ENCODE measurements around the gene CCR8. TPM values are rescaled to one million over a fixed set of nuclear protein-coding genes. Genes with fewer than 3 reads are reported as not detected.

CCR8 gene
- total RNA-seq, 2 donors from 2014 or later: not detected

DNA sequence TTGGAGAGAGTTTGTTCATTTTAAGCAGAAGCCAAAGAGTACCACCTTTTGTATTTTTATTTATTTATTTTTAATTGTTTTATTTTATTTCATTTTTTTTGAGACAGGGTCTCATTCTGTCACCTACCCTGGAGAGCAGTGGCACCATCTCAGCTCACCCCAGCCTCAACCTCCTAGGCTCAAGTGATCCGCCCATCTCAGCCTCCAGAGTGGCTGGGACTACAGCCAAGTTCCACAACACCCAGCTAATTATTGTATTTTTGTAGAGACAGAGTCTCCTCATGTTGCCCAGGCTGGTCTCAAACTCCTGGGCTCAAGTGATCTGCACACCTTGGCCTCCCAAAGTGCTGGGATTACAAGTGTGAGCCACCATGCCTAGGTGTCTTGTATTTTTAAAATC is 9.6 kb downstream of the CCR8 start:
- TF ChIP-seq, protein P1, sequence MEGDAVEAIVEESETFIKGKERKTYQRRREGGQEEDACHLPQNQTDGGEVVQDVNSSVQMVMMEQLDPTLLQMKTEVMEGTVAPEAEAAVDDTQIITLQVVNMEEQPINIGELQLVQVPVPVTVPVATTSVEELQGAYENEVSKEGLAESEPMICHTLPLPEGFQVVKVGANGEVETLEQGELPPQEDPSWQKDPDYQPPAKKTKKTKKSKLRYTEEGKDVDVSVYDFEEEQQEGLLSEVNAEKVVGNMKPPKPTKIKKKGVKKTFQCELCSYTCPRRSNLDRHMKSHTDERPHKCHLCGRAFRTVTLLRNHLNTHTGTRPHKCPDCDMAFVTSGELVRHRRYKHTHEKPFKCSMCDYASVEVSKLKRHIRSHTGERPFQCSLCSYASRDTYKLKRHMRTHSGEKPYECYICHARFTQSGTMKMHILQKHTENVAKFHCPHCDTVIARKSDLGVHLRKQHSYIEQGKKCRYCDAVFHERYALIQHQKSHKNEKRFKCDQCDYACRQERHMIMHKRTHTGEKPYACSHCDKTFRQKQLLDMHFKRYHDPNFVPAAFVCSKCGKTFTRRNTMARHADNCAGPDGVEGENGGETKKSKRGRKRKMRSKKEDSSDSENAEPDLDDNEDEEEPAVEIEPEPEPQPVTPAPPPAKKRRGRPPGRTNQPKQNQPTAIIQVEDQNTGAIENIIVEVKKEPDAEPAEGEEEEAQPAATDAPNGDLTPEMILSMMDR (IDR thresholded peaks at IDR 0.05): no peak
- Histone ChIP-seq H3K36me3 (no peaks in the 10 kb centered on the region), H3K27ac (no peak overlapping the region), H3K9me3 (no peaks in the 10 kb centered on the region), H3K27me3 (replicated peaks; ENCODE audit: insufficient read depth) (no peaks in the 10 kb centered on the region), H3K4me3 (no peak overlapping the region), H3K4me1 (ENCODE audit: control insufficient read depth in 1 of 2, low read depth in 2 of 2) (no peaks in the 10 kb centered on the region)
- ATAC-seq (ENCODE audit: insufficient number of reproducible peaks, low FRiP score, low read depth): no peak
- no peak for DNase-seq (ENCODE audit: low spot score)

DNA sequence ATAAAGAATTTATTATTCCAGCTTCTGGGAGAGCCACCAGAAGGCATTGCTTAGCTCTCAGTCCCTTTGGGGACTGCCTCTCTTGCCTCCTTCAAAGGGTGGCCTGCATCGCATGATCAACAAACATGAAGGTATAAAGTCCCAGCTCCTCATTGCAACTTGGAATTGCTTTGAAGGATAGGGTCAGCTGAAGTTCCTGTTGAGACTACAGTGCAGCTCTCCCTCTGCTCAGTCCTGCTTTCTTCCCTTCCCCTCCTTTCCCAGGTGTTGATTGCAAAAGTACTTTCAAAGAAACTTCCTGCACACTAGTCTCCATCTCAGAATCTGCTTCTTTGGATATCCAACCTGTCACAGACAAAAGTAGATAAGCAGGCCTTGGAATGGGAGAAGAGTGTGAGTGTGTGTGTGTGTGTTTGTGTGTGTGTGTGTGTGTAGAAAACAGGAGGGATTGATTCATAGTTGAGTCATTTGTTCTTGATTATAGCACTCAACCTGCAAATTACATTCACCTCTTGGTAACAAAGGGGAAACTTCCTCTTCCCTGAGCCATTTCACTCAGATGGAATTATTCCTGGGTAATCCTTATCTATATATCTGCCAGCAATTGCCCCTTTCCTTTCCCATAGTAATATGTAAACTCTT is 13.7 kb downstream of the CCR8 start:
- DNase-seq (ENCODE audit: low spot score): no peak
- H3K9me3 ChIP-seq: no peaks in the 10 kb centered on the region
- no peaks in the 10 kb centered on the region for H3K36me3 ChIP-seq
- no peak for ATAC-seq (ENCODE audit: insufficient number of reproducible peaks, low FRiP score, low read depth)
- H3K4me1 ChIP-seq (ENCODE audit: control insufficient read depth in 1 of 2, low read depth in 2 of 2): no peaks in the 10 kb centered on the region
- no peak overlapping the region for H3K4me3 ChIP-seq
- H3K27me3 ChIP-seq (replicated peaks; ENCODE audit: insufficient read depth): no peaks in the 10 kb centered on the region
- H3K27ac ChIP-seq: no peak overlapping the region
- TF ChIP-seq, protein P1 (IDR thresholded peaks at IDR 0.05): no peak

DNA sequence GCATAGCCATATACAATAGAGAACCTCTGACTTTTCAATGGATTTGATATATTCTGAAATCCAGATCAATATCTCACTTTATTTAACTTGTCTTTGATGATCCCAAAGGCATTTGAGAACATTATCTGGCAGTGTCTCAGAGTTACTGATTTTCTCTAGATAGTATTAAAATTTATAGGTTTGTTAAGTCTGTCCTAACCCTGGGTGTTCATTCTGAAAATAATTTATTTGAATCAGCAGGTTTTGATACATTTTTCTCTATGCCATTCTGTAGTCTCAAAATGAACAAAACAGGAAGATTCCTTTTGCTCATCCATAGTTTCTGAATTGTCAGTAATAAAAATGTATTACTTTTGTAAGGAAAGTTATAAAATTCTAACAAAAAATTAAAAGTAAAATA is 14.3 kb downstream of the CCR8 start:
- Histone ChIP-seq H3K4me1 (ENCODE audit: control insufficient read depth in 1 of 2, low read depth in 2 of 2) (no peaks in the 10 kb centered on the region), H3K9me3 (no peaks in the 10 kb centered on the region), H3K27me3 (replicated peaks; ENCODE audit: insufficient read depth) (no peaks in the 10 kb centered on the region), H3K4me3 (no peak overlapping the region), H3K27ac (no peak overlapping the region), H3K36me3 (no peaks in the 10 kb centered on the region)
- TF ChIP-seq, protein P1 (IDR thresholded peaks at IDR 0.05): no peak
- ATAC-seq (ENCODE audit: insufficient number of reproducible peaks, low FRiP score, low read depth) (no peak), DNase-seq (ENCODE audit: low spot score) (no peak)

DNA sequence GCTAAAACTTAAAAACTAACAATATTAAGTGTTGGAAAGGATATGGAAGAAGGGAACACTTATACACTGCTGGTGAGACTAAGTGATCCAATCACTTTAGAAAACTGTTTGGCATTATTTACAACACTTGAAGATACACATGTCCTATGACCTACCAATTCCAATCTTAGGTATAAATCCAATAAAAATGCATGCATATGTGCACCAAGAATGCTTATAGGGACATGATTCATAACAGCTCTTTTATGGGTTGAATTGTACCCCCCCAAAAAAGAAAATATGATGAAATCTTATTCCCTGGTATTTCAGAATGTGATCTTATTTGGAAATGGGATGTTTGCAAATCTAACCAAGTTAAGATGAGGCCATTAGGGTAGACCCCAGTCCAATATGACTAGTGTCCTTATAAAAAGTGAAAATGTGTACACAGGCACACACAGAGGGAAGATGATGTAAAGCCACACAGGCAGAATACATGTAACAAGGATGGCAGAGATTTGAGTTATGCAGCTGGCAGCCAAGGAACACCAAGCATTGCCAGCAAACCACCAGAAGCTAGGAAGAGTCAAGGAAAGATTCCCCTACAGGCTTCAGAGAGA is 15.3 kb downstream of the CCR8 start:
- no peak overlapping the region for H3K27ac ChIP-seq
- H3K36me3 ChIP-seq: no peaks in the 10 kb centered on the region
- DNase-seq (ENCODE audit: low spot score) (no peak), ATAC-seq (ENCODE audit: insufficient number of reproducible peaks, low FRiP score, low read depth) (no peak)
- no peaks in the 10 kb centered on the region for H3K4me1 ChIP-seq (ENCODE audit: control insufficient read depth in 1 of 2, low read depth in 2 of 2)
- no peak overlapping the region for H3K4me3 ChIP-seq
- TF ChIP-seq, protein P1 (IDR thresholded peaks at IDR 0.05): no peak
- H3K27me3 ChIP-seq (replicated peaks; ENCODE audit: insufficient read depth): no peaks in the 10 kb centered on the region
- no peaks in the 10 kb centered on the region for H3K9me3 ChIP-seq

DNA sequence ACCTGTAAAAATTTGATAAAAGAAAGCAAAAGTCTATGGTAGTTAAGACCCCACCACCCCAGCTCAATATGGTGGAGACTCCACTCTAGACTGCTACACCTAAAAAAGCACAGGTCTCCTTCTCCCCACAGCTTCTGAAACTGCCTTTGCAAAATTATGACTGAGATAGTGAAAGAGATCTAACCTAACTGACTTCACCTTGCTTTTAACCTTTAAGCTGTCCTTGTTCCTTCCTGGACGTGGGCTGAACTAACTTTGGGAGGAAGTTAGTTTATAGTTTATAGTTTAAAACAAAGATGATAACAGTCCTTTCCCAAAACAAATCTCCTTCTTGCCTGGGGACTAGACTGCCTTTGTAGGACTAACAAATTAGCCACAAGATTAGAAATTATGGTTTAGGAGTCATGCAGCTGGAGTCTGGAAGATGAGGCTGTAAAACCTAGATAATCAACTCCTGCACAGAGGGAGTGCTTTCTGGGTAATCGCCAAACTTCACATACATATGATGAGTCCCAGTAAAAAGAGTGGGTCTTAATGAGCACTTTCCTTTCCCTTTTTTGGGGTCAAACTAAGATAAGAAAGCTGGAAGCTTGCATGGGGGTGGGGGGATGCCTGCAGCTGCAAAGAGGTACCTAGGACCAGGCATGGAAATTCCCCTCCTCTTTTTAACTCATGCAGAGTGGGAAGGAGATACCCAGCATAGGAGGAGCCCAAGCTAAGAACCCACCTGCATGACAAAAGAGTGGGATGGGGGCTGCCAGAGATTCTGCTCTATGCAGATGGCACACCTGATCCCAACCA is 17.5 kb downstream of the CCR8 start:
- no peaks in the 10 kb centered on the region for H3K27me3 ChIP-seq (replicated peaks; ENCODE audit: insufficient read depth)
- no peak overlapping the region for H3K27ac ChIP-seq
- DNase-seq (ENCODE audit: low spot score) (no peak), ATAC-seq (ENCODE audit: insufficient number of reproducible peaks, low FRiP score, low read depth) (no peak)
- TF ChIP-seq, protein P1 (IDR thresholded peaks at IDR 0.05): no peak
- no peak overlapping the region for H3K4me3 ChIP-seq
- no peaks in the 10 kb centered on the region for H3K36me3 ChIP-seq
- no peaks in the 10 kb centered on the region for H3K9me3 ChIP-seq
- H3K4me1 ChIP-seq (ENCODE audit: control insufficient read depth in 1 of 2, low read depth in 2 of 2): no peaks in the 10 kb centered on the region

All from thoracic aorta (tissue), 2 donors.